Thyroid gland (tissue), 4 donors: Measurements from ENCODE around the gene FOXN1.

Experiments
- CTCF ChIP-seq, 6 experiments: fragments of 200-600 bp in 3 of 6; fragments of 450-650 bp in 3 of 6; sonication (generic) in 3 of 6; IDR thresholded peaks; one replicate each; pipeline ENCODE4 v1.5.1; 2016 to 2019; ENCODE audit warnings: antibody characterized with exemption in 6 of 6, mild to moderate bottlenecking in 2 of 6, inconsistent platforms in 1 of 6, moderate library complexity in 1 of 6
- POLR2A ChIP-seq, 2 donors: fragments of 450-650 bp; IDR thresholded peaks; one replicate each; pipeline ENCODE4 v1.6.1; 2017; ENCODE audit warnings: antibody characterized with exemption in 2 of 2, mild to moderate bottlenecking in 2 of 2, moderate library complexity in 1 of 2

- no peak for TF ChIP-seq CTCF (IDR thresholded peaks at IDR 0.05)
- no peak for TF ChIP-seq POLR2A (IDR thresholded peaks at IDR 0.05)
Measured at GRCh38 chr17:28570716-28571360, 64.7 kb downstream of the FOXN1 start.
